Urothelium cell line (cell line): ENCODE results near the gene VWA1.
A peak's percentile ranks its signal among the peaks of the same experiment; 100 is the strongest.
"Not testable (repeated sequence)": the region's sequence is repeated elsewhere in the genome, so short reads cannot be mapped to it uniquely, and the experiment has no call there.

ENCODE experiments used
- DNase-seq: peaks from one replicate; pipeline ENCODE4 v3.0.0; 2011; ENCODE audit warnings: low spot score, mixed read lengths
- FAIRE-seq: peaks from 2 replicates; lab custom pipeline; 2011; peaks lifted over from hg19 to GRCh38; lab: Jason Lieb, UNC

Gene VWA1

DNA sequence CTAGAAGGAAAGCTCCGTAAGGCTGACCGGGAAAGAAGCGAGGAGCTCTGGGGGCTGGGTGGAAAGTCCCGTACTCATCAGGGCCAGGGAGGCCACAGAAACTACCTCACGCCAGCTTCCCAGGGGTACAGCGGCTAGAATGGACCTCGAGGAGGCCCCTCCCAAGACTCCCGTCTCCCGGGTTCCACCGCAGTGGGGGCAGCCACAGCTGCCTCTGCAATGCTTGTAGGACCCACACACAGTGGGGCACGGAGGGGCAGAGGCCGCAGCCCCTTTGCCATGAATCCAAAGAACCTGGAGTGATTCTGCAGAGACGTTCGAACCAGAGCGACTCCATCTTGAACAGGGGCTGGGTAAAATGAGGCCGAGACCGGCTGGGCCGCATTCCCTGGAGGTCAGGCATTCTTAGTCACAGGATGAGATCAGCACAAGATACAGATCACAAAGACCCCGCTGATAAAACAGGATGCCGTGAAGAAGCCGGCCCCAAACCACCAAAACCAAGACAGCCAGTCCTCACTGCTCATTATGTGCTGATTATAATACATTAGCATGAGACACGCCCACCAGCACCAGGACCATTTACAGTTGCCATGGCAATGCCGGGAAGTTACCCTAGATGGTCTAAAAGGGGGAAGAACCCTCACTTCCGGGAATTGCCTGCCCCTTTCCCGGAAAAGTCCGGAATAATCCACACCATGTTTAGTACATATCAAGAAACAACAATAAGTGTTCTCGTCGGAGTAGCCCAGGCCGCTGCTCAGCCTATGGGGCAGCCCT is 12.8 kb upstream of the VWA1 start:
- no peak for DNase-seq
- no peak for FAIRE-seq

DNA sequence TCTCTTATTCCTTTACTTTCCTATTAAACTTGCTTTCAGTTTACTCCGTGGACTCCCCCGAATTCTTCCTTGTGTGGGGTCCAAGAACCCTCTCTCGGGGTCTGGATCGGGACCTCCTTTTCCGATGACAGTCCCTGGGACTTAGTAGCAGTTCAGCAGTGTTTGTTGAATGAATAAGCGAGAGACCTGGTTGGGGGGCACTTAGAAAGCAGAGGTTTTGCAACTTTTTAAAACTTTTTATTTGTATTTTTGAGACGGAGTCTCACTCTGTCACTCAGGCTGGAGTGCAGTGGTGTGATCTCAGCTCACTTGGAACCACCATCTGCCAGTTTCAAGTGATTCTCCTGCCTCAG is 12.3 kb upstream of the VWA1 start:
- DNase-seq = no peak
- no peak for FAIRE-seq

DNA sequence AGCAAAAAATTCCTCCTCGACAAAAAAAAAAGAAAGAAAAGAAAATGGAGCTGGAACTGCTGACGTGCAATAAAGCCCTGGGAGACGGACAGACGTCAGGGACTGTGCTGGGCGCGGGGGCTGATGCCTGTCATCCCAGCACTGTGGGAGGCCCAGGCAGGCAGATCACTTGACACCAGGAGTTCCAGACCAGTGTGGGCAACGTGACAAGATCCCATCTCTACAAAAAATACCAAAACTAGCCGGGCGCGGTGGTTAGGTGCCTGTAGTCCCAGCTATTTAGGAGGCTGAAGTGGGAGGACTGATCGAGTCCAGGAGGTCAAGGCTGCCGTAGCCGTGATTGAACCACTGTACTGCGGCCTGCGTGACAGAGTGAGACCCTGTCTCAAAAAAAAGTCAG is 10.8 kb upstream of the VWA1 start:
- no peak for DNase-seq
- no peak for FAIRE-seq

DNA sequence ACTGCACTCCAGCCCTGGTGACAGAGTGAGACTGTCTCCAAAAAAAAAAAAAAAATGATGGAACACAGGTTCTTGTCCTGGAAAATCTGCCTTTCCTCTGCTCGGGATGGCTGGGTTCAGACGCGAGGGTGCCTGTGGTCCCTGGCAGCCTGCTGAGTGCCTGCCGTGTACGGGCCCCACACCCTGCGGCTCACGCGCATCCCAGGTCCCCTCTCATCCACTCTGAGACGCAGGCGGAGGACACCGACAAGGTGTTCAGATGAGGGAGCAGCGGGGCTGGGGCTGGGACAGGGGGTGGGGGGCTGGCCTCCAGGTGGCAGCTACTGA is 10.1 kb upstream of the VWA1 start:
- DNase-seq (no peak), FAIRE-seq (no peak)

DNA sequence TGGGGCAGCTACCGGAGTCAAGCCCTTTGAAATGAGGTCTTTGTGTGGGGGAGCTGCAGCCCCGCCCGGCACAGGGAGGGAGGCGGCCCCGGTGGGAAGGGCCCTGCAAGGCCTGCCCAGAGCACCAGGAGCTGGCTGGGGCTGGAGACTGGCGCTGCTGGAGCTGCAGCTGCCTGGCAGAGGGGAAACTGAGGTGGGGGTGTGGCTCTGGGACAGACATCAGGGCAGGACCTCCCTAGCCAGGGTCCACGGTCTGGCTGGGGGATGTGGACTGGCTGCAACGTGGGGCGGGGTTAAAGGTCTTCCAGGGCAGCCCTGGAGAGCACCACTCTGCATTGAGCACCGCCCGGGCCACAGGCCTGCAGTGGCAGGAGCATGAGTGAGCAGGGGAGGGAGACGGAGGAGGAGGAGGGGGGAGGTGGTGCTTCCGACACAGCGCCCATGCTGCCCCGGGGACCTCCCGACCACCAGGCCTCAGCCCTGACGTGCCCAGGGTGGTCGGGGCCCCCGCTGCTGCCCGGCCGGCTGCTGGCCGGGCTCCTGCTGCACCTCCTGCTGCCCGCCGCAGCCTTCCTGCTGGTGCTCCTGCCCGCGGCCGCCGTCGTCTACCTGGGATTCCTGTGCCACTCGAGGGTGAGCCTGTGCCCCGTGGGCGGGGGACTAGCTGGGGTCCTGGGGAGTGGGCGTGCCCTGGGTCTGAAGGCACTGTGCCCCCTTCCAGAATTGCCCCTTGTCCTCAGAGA is 9.6 kb upstream of the VWA1 start:
- FAIRE-seq (no peak), DNase-seq (no peak)

DNA sequence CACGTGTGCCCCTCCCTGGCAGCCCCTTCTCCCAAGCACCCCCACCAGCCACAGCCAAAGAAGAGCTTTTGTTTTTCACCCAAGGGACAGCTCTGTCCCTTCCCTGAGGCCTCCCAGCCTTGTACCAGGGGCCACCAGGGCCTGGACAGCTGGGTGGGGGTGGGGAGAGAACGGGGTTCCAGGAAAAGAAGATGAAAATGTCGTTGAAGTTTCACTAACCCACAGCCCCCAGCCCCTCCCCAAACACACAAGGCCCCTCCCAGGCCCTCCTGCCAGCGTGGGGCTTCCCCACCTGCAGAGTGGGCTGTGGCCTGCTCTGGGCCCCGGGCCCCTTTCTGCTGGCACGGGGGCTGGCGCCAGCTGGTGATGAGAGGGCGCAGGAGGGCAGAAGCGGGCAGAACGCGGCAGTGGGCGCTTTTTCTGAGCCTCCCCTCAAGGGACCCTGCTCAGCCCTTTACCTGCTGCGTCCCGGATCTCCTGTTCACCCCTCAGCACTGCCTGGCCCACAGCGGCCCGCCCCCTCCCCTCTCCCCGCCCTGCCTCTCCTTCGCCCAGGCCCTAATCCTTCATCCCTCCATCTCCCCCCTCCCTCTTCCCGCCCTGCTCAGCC is 8.9 kb upstream of the VWA1 start:
- no peak for FAIRE-seq

DNA sequence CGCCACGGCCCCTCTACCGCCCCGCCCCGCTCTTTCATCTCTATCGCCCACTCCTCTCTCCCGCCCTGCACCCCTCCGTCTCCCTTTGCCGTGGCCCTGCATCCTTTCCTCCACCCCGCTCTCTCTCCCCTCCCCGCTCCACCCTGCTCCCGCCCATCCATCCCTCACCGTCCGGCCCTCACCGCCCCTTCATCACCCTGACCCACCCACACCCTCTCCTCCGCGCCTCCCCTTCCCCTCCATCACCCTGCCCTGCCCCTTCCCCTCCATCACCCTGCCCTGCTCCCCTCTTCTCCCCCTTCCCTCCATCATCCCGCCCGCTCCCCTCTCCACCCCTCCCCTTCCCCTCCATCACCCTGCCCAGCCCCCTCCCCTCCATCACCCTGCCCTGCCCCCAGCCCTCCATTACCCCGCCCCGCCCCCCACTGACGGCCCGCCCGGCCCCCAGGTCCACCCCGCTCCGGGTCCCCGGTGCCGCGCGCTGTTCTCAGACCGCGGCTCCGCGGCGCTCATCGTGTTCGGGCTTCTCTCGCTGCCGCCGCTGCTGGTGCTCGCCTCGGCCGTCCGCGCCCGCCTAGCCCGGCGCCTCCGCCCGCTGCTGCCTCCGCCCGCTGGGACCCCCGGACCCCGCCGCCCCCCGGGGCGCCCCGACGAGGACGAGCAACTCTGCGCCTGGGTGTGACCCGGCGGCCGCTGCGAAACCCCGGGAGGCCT is 8.2 kb upstream of the VWA1 start:
- FAIRE-seq (peak; percentile 100), DNase-seq (no peak)

More for the DNA sequence above, 8.9 kb upstream of the VWA1 start:
- no peak for DNase-seq

DNA sequence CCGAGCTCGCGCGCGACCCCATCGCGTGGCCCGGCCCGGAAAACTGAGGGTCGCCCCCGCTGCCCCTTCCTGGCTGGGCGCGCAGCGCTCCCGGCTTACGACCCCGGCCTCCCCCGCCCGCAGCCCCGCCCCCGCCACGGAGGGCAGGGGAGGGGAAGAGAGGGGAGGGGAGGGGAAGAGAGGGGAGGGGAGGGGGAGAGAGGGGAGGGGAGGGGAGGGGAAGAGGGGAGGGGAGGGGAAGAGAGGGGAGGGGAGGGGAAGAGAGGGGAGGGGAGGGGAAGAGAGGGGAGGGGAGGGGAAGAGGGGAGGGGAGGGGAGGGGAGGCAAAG is 7.7 kb upstream of the VWA1 start:
- FAIRE-seq (no peak), DNase-seq (no peak)

DNA sequence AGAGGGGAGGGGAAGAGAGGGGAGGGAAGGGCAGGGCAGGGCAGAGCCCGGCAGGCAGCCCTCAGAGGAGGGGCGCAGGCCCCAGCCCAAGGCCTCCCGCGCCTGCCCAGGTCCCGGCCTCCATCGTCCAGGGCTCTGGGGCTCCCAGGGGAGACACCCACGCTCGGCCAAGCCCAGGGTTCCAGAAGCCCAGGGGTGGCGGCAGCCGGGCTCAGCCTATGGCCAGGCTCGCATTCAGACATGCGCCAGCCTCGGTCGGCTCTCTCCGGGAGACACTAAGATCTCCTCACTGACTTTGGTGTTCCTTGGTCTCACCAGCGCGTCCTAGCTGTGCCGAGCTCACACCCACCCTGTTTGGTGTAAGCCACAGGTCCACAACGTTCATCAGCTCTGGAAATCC is 7.3 kb upstream of the VWA1 start:
- FAIRE-seq (no peak), DNase-seq (no peak)

DNA sequence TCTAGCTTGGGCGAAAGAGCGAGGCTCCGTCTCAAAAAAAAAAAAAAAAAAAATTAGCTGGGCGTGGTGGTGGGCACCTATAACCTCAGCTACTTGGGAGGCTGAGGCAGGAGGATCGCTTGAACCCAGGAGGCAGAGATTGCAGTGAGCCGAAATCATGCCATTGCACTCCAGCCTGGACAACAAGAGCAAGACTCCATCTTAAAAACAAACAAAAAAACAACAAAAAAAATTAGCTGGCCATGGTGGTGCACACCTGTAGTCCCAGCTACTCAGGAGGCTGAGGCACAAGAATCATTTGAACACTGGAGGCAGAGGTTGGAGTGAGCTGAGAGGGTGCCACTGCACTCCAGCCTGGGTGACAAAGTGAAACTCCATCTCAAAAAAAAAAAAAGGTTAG is 6.5 kb upstream of the VWA1 start:
- DNase-seq, FAIRE-seq: not testable (repeated sequence)

DNA sequence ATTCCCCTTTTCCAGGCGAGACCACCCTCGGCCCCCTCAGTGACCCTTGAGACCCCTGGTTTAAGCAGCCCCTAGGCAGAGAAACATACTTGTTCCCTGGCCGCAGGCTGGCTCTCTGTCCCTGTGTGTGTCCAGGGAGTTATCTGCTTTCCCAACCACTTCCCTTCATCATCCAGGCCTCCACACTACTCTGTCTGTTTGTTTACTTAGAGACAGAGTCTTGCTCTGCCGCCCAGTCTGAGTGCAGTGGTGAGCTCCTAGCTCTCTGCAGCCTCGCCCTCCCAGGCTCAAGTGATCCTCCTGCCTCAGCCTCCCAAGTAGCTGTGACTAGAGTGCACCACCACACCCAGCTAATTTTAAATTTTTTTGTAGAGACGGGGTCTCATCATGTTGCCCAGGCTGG is 5.8 kb upstream of the VWA1 start:
- DNase-seq (no peak), FAIRE-seq (no peak)

DNA sequence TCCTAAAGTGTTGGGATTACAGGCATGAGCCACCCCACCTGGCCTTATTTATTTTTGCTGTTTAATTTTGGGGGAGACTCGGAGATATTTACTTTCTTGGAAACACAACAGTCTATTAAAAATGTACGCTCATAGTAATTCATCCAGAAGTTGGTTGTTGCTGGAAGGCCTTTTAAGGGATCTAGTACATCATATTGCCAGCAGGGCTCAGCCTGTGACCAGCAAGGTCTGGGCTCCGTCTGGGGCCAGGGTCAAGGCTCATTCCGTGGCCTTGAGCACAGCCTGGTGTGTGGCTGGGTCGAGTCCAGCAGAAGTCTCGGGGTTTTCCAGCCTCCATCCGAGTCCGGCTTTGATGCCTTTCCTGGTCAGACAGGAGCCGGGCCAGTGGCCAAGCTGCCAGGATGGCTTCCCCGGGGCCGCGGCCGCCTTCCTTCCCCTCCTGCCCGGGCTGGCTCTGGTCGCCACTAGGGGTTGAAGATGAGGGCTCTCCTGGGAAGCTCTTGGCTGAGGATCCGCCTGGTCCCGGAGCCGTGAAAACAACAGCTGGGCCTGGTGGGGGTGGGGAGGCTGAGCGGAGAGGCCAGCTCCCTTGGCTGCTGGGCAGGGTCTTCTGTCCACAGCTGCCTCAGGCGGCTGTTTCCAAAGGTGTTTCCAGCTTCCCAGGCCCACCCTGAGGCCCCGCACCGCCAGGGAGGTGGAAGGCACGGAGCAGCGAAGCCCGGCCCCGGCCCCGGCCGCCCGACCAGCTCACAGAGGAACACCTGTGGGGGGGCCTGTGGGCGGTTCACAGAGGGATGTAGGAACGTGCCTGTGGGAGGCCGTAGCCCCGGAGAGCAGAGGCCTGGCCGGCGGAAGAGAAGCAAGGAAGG is 5.1 kb upstream of the VWA1 start:
- DNase-seq (no peak), FAIRE-seq (no peak)

DNA sequence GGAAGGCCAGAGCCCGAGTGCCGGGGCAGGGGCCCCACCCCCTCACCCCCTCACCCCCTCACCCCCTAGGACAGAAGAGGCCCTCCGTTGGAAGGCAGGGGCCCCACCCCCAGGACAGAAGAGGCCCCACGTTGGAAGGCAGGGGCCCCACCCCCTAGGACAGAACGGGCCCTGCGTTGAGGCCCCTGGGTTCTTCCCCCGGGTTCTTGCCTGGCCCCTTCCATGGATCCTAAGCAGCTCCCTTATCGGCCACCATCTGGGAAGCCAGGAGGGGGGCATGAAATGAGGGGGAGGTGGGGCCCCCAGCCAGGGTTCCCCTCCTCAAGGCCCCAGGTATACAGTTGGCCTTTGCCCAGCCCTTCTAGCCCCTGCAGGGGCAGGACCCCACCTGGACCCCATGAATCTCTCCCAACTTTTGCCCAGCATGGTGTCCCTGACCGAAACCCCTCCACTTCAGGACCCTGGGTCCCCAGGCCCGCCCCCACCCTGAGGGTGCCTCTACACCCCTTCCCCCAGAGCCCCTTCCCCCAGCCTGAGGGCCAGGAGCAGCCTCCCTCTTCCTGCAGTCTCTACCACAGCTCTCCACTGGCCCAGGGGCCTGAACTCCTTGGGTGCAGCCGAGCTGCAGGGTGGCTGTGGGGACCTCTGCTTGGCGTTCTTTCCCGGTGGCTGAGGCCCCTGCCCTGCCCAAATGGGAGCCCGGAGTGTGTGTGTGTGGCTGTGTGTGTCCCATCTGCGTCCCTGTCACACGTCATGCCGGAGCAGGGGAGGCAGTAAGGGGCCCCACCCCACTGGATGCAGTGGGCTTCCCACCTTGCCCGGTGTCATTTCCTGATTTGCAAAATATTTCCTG is 4.3 kb upstream of the VWA1 start:
- FAIRE-seq (no peak), DNase-seq (no peak)

DNA sequence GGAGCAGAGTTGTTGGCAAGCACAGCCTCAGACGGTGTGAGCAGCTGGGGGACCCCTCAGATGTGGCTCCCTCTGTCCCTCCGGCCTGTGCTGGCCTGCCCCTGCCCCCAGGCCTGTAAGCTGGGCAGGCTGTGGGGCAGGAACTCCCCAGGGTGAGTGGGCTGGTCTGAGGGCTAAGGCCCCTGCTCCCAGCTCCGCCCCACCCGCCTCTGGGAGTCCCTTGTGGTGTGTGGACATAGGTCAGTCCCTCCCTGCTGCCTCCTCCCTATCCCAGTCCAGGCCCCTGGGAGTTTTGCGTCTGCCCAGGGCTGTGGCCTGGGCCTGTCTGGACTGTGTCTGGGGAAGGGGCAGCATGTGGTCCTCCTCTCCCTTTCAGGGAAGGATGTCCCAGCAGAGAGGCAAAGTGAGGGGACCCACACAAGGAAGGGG is 3.6 kb upstream of the VWA1 start:
- FAIRE-seq = no peak
- DNase-seq = no peak

DNA sequence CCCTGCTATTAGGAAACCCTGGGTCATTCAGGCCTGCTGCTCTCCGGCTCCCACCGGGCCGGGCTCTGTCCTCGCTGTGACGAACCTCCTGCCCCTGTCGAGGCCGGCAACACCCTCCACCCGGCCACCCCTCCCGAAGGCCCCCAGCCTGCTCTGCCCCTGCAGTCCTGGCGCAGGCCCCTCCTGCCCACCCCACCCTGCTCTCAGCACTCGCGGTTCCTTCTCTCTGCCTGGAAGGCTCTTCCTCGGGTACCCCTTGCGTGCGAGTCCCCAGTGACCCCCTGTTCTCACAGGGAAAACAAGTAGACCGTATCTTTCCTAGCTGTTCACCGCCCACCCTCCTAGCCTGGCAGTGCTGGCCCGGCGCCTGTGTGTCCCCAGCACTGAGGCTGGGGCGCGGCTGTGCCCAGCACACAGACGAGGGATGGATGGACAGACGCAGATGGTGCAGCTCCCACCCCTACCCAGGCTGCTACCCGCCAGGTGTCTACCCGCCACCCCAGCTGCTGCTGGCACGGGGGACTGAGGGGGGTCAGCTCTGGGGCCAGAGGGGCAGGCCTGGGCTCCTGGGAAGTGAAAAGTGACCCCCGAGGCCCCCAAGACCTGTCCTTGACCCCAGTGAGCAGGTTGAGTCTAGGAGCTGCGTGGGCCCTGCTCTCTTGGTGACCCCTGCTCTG is 3.1 kb upstream of the VWA1 start:
- no peak for FAIRE-seq
- no peak for DNase-seq

DNA sequence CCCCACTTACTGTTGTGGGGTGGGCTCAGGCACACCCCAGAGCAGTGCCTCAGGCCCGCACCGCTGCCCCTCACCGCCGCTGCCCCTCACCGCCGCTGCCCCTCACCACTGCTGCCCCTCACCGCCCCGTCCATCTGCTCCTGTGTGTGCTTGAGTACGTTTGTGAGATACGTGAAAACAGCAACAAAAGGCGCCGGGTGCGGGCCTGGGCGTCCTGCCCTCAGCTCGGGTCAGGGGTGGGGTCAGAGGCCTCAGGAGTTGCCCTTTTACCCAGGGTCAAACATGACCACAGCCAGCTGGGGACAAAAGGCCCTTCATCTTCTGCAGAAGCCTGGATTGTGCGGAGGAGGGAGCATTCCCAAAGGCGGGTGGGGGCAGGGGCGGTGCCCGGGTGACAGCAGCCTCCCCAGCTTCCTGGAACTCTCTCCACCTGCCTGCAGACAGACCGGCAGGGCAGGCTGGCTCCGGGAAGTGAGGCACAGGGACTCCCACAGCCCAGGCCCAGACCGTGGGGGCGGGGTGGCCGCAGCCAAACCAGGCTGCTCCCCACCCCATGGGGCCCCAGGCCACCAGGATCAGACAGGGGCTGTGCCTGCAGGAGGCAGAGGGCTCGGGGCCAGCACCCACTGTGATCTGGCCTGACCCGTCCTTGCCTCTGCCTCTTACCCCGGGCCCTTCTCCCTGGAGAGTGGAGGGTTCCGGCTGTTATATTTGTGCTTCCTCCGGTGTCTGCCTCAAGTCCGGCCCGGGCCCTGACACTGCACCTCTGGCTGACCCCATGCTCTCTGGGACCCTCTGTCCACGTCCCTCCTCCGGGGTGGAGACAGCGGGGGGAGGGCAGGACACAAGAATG is 2.3 kb upstream of the VWA1 start:
- FAIRE-seq (no peak), DNase-seq (peak; percentile 76)

DNA sequence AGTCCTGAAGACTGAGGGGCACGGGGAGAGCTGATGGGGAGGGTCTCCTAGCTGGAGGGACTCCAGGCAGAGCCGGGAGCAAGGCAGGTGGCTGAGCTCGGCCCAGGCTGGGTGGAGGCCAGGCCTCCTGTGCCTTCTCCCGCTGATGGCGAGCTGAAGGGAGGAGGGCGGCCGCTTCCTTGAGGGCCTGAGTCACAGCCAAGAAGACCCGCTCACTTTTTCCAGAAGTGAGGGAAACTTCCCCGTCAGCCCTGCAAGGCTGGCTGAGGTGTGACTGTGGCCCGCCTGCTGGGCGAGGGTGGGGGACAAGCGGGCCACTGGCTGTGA is 1.7 kb upstream of the VWA1 start:
- FAIRE-seq (no peak), DNase-seq (peak; percentile 54)

DNA sequence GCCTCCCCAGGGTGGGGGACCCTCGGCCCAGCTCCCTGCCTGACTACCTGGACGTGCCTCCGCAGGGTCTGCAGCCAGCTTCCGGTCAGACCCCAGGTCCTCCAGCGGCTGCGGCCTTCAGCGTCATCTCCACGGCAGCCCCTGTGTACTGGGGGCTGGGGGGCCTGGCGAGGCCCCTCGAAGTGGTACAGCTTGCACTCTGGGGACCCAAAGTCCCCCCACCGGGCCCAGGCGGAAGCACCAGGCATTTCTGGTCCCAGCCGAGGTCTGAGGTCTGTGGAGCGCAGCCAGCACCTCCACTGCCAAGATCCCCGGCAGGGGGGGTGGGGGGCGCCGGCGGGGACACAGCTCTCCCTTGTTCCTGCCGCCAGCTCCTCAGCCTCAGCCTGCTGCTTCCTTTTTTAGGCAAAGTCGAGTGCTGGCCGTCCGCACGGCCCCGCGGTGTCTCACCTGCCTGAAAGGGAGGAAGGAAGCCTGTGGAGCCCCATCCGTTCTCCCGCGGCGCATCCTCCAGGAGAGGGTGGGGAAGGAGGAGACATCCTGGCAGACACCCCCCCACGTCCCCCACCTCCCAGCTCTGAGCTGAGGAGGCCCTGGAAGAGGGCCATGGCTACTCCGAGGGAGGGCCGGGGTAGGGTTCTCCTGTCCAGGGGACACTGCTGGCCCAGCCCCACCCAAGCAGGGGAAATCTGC is 1.2 kb upstream of the VWA1 start:
- FAIRE-seq (no peak), DNase-seq (no peak)
